H9 (cell line): ENCODE measurements around the gene TMIGD2. TPM values are rescaled to one million over a fixed set of nuclear protein-coding genes. Genes with fewer than 3 reads are reported as not detected.

Source experiments
- DNase-seq: peaks from one replicate; pipeline ENCODE4 v3.0.0-alpha.2; 2017
- H2AFZ ChIP-seq: one replicate; pipeline ENCODE4 v1.6.1; 2013; ENCODE audit warnings: mild to moderate bottlenecking, low read length, control low read depth, moderate library complexity
- H2AK5ac ChIP-seq: 2 replicates; pipeline ENCODE4 v1.6.1; 2013; ENCODE audit warnings: low read length, control low read depth, mixed read lengths; ENCODE audit not compliant: insufficient read length
- H2BK120ac ChIP-seq: one replicate; pipeline ENCODE4 v1.6.1; 2013; ENCODE audit warnings: low read depth, mild to moderate bottlenecking, low read length, control low read depth, inconsistent platforms; ENCODE audit not compliant: poor library complexity, severe bottlenecking
- H2BK12ac ChIP-seq: 2 replicates; pipeline ENCODE4 v1.6.1; 2013; ENCODE audit warnings: low read length, control low read depth, mixed read lengths, low read depth; ENCODE audit not compliant: insufficient read length
- H2BK15ac ChIP-seq: 2 replicates; pipeline ENCODE4 v1.6.1; 2013; ENCODE audit warnings: low read depth, low read length, control low read depth
- H2BK20ac ChIP-seq: one replicate; pipeline ENCODE4 v1.6.1; 2013; ENCODE audit warnings: low read depth, mild to moderate bottlenecking, low read length, control low read depth, inconsistent platforms; ENCODE audit not compliant: poor library complexity, severe bottlenecking
- H2BK5ac ChIP-seq: 2 replicates; pipeline ENCODE4 v1.6.1; 2013; ENCODE audit warnings: low read length, control low read depth, mixed read lengths; ENCODE audit not compliant: insufficient read length
- H3K14ac ChIP-seq: 2 replicates; pipeline ENCODE4 v1.6.1; 2013; ENCODE audit warnings: low read length, control low read depth; ENCODE audit not compliant: insufficient read depth
- H3K18ac ChIP-seq: 2 replicates; pipeline ENCODE4 v1.6.1; 2013; ENCODE audit warnings: low read depth, mild to moderate bottlenecking, mixed read lengths, low read length, control low read depth; ENCODE audit not compliant: insufficient read length
- H3K23ac ChIP-seq: 2 replicates; pipeline ENCODE4 v1.6.1; 2013; ENCODE audit warnings: low read length, control low read depth, mixed read lengths, low read depth; ENCODE audit not compliant: insufficient read length
- H3K23me2 ChIP-seq: 2 replicates; pipeline ENCODE4 v1.6.1; 2013; ENCODE audit warnings: low read depth, mild to moderate bottlenecking, mixed read lengths, low read length, control low read depth; ENCODE audit not compliant: insufficient read length, poor library complexity, severe bottlenecking
- H3K27ac ChIP-seq: 2 replicates; pipeline ENCODE4 v1.5.1; 2013; ENCODE audit warnings: low read length, control low read depth, mixed read lengths, low read depth; ENCODE audit not compliant: insufficient read length
- H3K27me3 ChIP-seq: 2 replicates; pipeline ENCODE4 v1.6.1; 2013; ENCODE audit warnings: low read length, control low read depth, inconsistent platforms; ENCODE audit not compliant: insufficient read depth
- H3K4ac ChIP-seq: 2 replicates; pipeline ENCODE4 v1.6.1; 2013; ENCODE audit warnings: low read depth, mild to moderate bottlenecking, control low read depth, inconsistent platforms, low read length, moderate library complexity
- H3K4me1 ChIP-seq: 2 replicates; pipeline ENCODE4 v1.6.1; 2013; ENCODE audit warnings: low read length, control low read depth, inconsistent platforms; ENCODE audit not compliant: insufficient read depth
- H3K4me2 ChIP-seq: 2 replicates; pipeline ENCODE4 v1.6.1; 2013; ENCODE audit warnings: low read length, control low read depth, mixed read lengths; ENCODE audit not compliant: insufficient read length, insufficient read depth
- H3K56ac ChIP-seq: 2 replicates; pipeline ENCODE4 v1.6.1; 2013; ENCODE audit warnings: low read depth, mild to moderate bottlenecking, mixed read lengths, low read length, control low read depth; ENCODE audit not compliant: insufficient read length
- H3K79me1 ChIP-seq: 2 replicates; pipeline ENCODE4 v1.6.1; 2013; ENCODE audit warnings: low read depth, mild to moderate bottlenecking, moderate library complexity, low read length, control low read depth, inconsistent platforms; ENCODE audit not compliant: insufficient read depth, poor library complexity, severe bottlenecking
- H3K79me2 ChIP-seq: 2 replicates; pipeline ENCODE4 v1.6.1; 2013; ENCODE audit warnings: low read length, control low read depth, inconsistent platforms; ENCODE audit not compliant: insufficient read depth
- H3K9ac ChIP-seq: 2 replicates; pipeline ENCODE4 v1.6.1; 2013; ENCODE audit warnings: low read length, control low read depth, mixed read lengths; ENCODE audit not compliant: insufficient read length; ENCODE audit errors: extremely low read depth
- H3K9me3 ChIP-seq: one replicate; pipeline ENCODE4 v1.6.1; 2013; ENCODE audit warnings: low read depth, low read length, inconsistent platforms; ENCODE audit not compliant: control insufficient read depth
- H3T11ph ChIP-seq: one replicate; pipeline ENCODE4 v1.6.1; 2013; ENCODE audit warnings: mild to moderate bottlenecking, low read length, control low read depth, inconsistent platforms
- H4K20me1 ChIP-seq: one replicate; pipeline ENCODE4 v1.6.1; 2013; ENCODE audit not compliant: control insufficient read depth, insufficient read length, insufficient read depth
- H4K5ac ChIP-seq: 2 replicates; pipeline ENCODE4 v1.6.1; 2013; ENCODE audit warnings: low read depth, mild to moderate bottlenecking, mixed read lengths, low read length, control low read depth; ENCODE audit not compliant: insufficient read length
- H4K8ac ChIP-seq: replicated peaks from 2 replicates; pipeline ENCODE4 v1.6.1; 2013; ENCODE audit warnings: low read length, control low read depth, mixed read lengths, low read depth; ENCODE audit not compliant: insufficient read length
- H4K91ac ChIP-seq: 2 replicates; pipeline ENCODE4 v1.6.1; 2013; ENCODE audit warnings: low read depth, mild to moderate bottlenecking, moderate library complexity, mixed read lengths, low read length, control low read depth; ENCODE audit not compliant: insufficient read length
- H3K27ac Mint-ChIP-seq, 3 experiments: 2 replicates in 2 of 3; 3 replicates in 1 of 3; pipeline ENCODE4 v1.8.0; 2020 to 2021; ENCODE audit warnings: mixed read lengths in 3 of 3, mild to moderate bottlenecking in 1 of 3, moderate library complexity in 1 of 3
- H3K27me3 Mint-ChIP-seq: 2 replicates; pipeline ENCODE4 v1.8.0; 2021; ENCODE audit warnings: low read depth, mild to moderate bottlenecking, moderate library complexity, mixed read lengths
- H3K36me3 Mint-ChIP-seq, 3 experiments: 2 replicates in 2 of 3; 3 replicates in 1 of 3; pipeline ENCODE4 v1.8.0; 2020 to 2021; ENCODE audit warnings: low read depth in 3 of 3, mixed read lengths in 3 of 3; ENCODE audit not compliant: insufficient read depth in 1 of 3
- H3K4me1 Mint-ChIP-seq, 2 experiments: 2 replicates each; pipeline ENCODE4 v1.8.0; 2020; ENCODE audit warnings: mixed read lengths in 2 of 2
- H3K4me3 Mint-ChIP-seq, 2 experiments: 2 replicates in 1 of 2; 3 replicates in 1 of 2; pipeline ENCODE4 v1.8.0; 2020 to 2021; ENCODE audit warnings: mild to moderate bottlenecking in 2 of 2, mixed read lengths in 2 of 2, moderate library complexity in 1 of 2
- H3K9me3 Mint-ChIP-seq, 2 experiments: 2 replicates in 1 of 2; 3 replicates in 1 of 2; pipeline ENCODE4 v1.8.0; 2020; ENCODE audit warnings: mild to moderate bottlenecking in 2 of 2, mixed read lengths in 2 of 2, moderate library complexity in 1 of 2
- CTCF ChIP-seq: fragments of 200-600 bp; sonication (generic); conservative IDR thresholded peaks from 3 replicates; pipeline ENCODE4 v1.8.0; 2021; ENCODE audit warnings: antibody characterized with exemption, mild to moderate bottlenecking
- WGBS: extraction: QIAGEN DNeasy Blood & Tissue Kit; methylation state at CpG from one replicate; pipeline ENCODE4 v1.1.7; 2013; ENCODE audit warnings: missing lambda C conversion rate, low lambda C conversion rate, mixed read lengths; ENCODE audit not compliant: insufficient read length; ENCODE audit errors: extremely low coverage; 5-methylcytosine and 5-hydroxymethylcytosine counted together
- total RNA-seq: library from RNA; stranded (reverse); gene quantifications from 2 replicates; pipeline ENCODE4 v1.2.1, GENCODE V29; 2021

TMIGD2 gene
- total RNA-seq, 1 experiment from 2014 or later: 0.26 TPM

GRCh38 chr19:4264812-4265211, 37.4 kb downstream of the TMIGD2 start:
- Mint-ChIP-seq H3K4me3 (no peak overlapping the region), H3K27me3 (no peaks in the 10 kb centered on the region), H3K36me3 (peaks cover 11 to 61% (median 38%) of the 10 kb centered on the region in 3 experiments; a peak in 6 of 7 replicates), H3K4me1 (peaks cover 2 to 5% of the 10 kb centered on the region in 2 experiments; a peak in 3 of 4 replicates), H3K27ac (no peak overlapping the region), H3K9me3 (no peaks in the 10 kb centered on the region)
- H3K56ac ChIP-seq: no peak overlapping the region
- no peaks in the 10 kb centered on the region for H3K23me2 ChIP-seq
- no peak overlapping the region for H2BK120ac ChIP-seq
- no peaks in the 10 kb centered on the region for H3K27me3 ChIP-seq
- H4K91ac ChIP-seq: no peak overlapping the region
- H3K9ac ChIP-seq: no peak overlapping the region
- no peaks in the 10 kb centered on the region for H3K79me2 ChIP-seq
- no peak overlapping the region for H4K8ac ChIP-seq
- no peak overlapping the region for H3K18ac ChIP-seq
- H4K5ac ChIP-seq: no peak overlapping the region
- no peaks in the 10 kb centered on the region for H3K9me3 ChIP-seq
- WGBS: no CpG with 5 or more reads among the region's 4 CpGs
- no peak overlapping the region for H2AFZ ChIP-seq
- H3K79me1 ChIP-seq: no peaks in the 10 kb centered on the region
- H3T11ph ChIP-seq: no peak overlapping the region
- H2BK15ac ChIP-seq: no peak overlapping the region
- H3K14ac ChIP-seq: no peak overlapping the region
- no peak overlapping the region for H3K4me2 ChIP-seq
- no peak overlapping the region for H3K27ac ChIP-seq
- no peak overlapping the region for H2BK12ac ChIP-seq
- no peaks in the 10 kb centered on the region for H4K20me1 ChIP-seq
- no peak overlapping the region for H2AK5ac ChIP-seq
- no peak overlapping the region for H2BK20ac ChIP-seq
- DNase-seq: no peak
- no peak overlapping the region for H3K4ac ChIP-seq
- no peaks in the 10 kb centered on the region for H3K4me1 ChIP-seq
- no peak overlapping the region for H3K23ac ChIP-seq
- no peak overlapping the region for H2BK5ac ChIP-seq
- no peak for TF ChIP-seq CTCF
